Prostate gland (tissue), 2 donors: ENCODE data around the gene RABGAP1L.

Experiments
- CTCF ChIP-seq, 4 experiments: fragments of 200-600 bp in 2 of 4; fragments of 450-650 bp in 2 of 4; sonication (generic) in 2 of 4; IDR thresholded peaks; 1 replicate in 3 of 4; 2 replicates in 1 of 4; pipeline ENCODE4 v1.5.1; 2016 to 2019; ENCODE audit warnings: antibody characterized with exemption in 4 of 4, mild to moderate bottlenecking in 2 of 4, moderate library complexity in 2 of 4
- POLR2A ChIP-seq: fragments of 450-650 bp; IDR thresholded peaks from one replicate; pipeline ENCODE4 v1.6.1; 2016; ENCODE audit warnings: antibody characterized with exemption, mild to moderate bottlenecking
- POLR2AphosphoS5 ChIP-seq: sonication (generic); formaldehyde crosslinking; IDR thresholded peaks from one replicate; pipeline ENCODE4 v1.6.1; 2017; ENCODE audit warnings: antibody characterized with exemption

- TF ChIP-seq POLR2A = no peak
- TF ChIP-seq POLR2AphosphoS5 = no peak
- TF ChIP-seq CTCF (IDR thresholded peaks at IDR 0.05) = no peak
Measured at GRCh38 chr1:174809755-174810280, 650.5 kb downstream of the RABGAP1L start.
